Measurements from ENCODE around the gene SRGAP1.

Gene SRGAP1

DNA sequence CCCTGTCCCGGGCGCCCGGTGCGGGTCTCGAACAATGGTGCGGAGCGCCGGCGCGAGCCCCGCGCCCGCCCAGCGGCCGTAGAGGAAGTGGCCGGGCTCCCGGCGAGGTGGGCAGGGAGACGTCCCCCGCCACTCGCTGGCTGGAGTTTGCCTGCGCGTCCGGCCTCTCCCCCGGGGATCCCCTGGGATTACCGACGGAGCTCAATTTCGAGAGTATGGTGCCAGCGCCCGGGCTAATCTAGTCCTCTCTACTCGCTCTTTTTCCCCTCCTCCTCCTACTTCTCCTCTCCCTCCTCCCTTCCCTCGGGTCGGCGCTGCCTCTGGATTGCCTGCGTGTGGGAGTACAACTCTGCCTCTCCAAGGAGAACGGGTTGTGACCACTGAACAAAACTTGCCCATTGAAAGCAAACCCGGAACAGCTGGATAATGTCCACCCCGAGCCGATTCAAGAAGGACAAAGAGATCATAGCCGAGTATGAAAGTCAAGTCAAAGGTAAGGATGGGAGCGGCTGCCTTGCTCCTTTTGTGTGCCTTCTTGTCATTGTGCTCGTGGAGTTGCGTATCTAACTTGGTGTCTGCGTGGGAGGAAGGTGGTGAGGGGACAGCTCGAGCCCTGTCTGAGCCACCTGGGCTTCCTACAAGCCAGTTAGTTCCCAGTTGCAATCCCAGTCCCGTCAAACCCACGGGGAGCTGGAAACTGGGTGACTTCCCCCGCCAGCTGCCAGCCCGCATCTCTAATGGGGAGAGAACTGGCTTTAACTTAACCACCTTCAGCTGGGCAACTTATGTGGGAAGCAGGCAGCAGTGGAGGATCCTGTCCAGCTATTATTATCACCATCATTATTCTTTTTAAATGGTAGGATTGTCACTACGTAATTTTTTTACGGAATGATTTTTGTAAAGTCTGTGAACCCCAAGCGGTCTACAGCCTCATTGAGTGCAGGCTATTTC, at the start of gene SRGAP1:
Gene SRGAP1, plus strand, starts transcription at position 310 of the 951 bp plus-strand sequence. Its CDS starts 117 bp downstream, at position 427.
- Histone ChIP-seq H3K36me3 (ENCODE audit: control insufficient read depth, insufficient read depth, low read length) (no peaks in the 10 kb centered on the region), H3K4me1 (ENCODE audit: control insufficient read depth, insufficient read depth, low read length) (no peaks in the 10 kb centered on the region), H3K9me3 (ENCODE audit: control insufficient read depth, insufficient read depth, low read length) (no peaks in the 10 kb centered on the region), H3K27me3 (ENCODE audit: control insufficient read depth, insufficient read depth, low read length) (peaks cover 11% of the 10 kb centered on the region), H3K4me3 (ENCODE audit: low read depth, low read length) (peak within 1 kb of the TSS; percentile 95), H3K9ac (ENCODE audit: low read depth, low read length) (peak within 1 kb of the TSS; percentile 76)

DNA sequence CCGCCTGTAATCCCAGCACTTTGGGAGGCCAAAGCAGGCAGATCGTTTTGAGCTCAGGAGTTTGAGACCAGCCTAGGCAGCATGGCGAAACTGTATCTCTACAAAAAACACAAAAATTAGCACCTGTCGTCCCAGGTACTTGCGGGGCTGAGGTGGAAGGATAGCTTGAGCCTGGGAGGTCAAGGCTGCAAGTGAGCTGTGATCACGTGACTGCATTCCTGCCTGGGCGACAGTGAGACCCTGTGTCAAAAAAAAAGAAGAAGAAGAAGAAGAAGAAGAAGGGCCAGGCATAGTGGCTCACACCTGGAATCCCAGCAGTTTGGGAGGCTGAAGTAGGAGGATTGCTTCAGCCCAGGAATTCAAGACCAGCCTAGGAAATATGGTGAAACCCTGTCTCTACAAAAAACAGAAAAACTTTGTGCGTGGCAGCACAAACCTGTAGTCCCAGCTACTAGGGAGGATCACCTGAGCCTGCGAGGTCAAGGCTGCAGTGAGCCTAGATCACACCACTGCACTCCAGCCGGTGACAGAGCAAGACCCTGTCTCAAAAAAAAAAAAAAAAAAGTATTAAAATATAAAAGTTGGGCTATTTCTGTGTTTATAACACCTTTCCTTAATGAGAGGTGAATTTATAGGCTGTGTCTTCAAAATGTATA, 49.3 kb upstream of the SRGAP1 start:
- Histone ChIP-seq H3K27me3 (ENCODE audit: control insufficient read depth, insufficient read depth, low read length) (no peaks in the 10 kb centered on the region), H3K36me3 (ENCODE audit: control insufficient read depth, insufficient read depth, low read length) (no peaks in the 10 kb centered on the region), H3K4me1 (ENCODE audit: control insufficient read depth, insufficient read depth, low read length) (no peaks in the 10 kb centered on the region), H3K9me3 (ENCODE audit: control insufficient read depth, insufficient read depth, low read length) (no peaks in the 10 kb centered on the region), H3K4me3 (ENCODE audit: low read depth, low read length) (no peak overlapping the region), H3K9ac (ENCODE audit: low read depth, low read length) (no peak overlapping the region)

GRCh38 chr12:63795944-63796343, 48.6 kb upstream of the SRGAP1 start:
- H3K27me3 ChIP-seq (ENCODE audit: control insufficient read depth, insufficient read depth, low read length): no peaks in the 10 kb centered on the region
- H3K9ac ChIP-seq (ENCODE audit: low read depth, low read length): no peak overlapping the region
- H3K9me3 ChIP-seq (ENCODE audit: control insufficient read depth, insufficient read depth, low read length): no peaks in the 10 kb centered on the region
- no peak overlapping the region for H3K4me3 ChIP-seq (ENCODE audit: low read depth, low read length)
- H3K36me3 ChIP-seq (ENCODE audit: control insufficient read depth, insufficient read depth, low read length): no peaks in the 10 kb centered on the region
- H3K4me1 ChIP-seq (ENCODE audit: control insufficient read depth, insufficient read depth, low read length): no peaks in the 10 kb centered on the region

DNA sequence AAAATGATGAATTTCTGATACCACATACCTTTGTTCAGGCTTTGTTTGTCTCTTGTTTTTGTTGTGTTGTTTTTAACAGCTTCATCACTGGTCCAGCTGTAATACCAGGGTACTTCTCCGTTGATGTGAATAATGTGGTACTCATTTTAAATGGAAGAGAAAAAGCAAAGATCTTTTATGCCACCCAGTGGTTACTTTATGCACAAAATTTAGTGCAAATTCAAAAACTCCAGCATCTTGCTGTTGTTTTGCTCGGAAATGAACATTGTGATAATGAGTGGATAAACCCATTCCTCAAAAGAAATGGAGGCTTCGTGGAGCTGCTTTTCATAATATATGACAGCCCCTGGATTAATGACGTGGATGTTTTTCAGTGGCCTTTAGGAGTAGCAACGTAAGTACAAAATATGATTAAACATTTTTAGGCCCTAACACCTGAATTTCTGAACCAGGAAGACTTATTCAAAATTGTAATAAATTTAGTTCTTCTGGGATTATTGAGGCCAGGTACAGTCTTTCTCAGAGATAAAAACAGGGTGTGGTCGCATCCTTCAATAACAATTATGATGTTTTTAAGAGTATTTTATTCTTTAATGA, 42.4 kb upstream of the SRGAP1 start:
- Histone ChIP-seq H3K36me3 (ENCODE audit: control insufficient read depth, insufficient read depth, low read length) (no peaks in the 10 kb centered on the region), H3K4me3 (ENCODE audit: low read depth, low read length) (no peak overlapping the region)

DNA sequence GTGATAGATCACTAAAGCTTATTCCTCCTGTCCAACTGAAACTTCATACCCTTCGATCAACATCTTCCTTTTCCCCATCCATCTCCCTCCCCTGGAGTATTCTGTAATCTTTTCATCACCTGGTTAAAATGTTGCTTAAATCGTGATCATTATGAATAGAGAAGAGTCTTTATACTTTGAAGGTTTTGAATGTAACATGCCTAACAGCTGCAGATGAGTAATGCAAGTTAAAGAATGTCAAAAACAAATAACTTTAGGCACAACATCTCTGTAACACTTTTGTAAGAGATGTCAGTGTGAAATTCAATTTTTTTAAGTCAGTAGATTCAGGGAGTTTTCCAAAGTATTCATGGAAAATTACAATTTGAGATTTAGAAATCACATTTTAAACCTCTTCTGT, 39.8 kb upstream of the SRGAP1 start:
- no peaks in the 10 kb centered on the region for H3K9me3 ChIP-seq (ENCODE audit: control insufficient read depth, insufficient read depth, low read length)
- H3K36me3 ChIP-seq (ENCODE audit: control insufficient read depth, insufficient read depth, low read length): no peaks in the 10 kb centered on the region
- H3K4me1 ChIP-seq (ENCODE audit: control insufficient read depth, insufficient read depth, low read length): no peaks in the 10 kb centered on the region
- H3K4me3 ChIP-seq (ENCODE audit: low read depth, low read length): no peak overlapping the region
- no peaks in the 10 kb centered on the region for H3K27me3 ChIP-seq (ENCODE audit: control insufficient read depth, insufficient read depth, low read length)
- H3K9ac ChIP-seq (ENCODE audit: low read depth, low read length): no peak overlapping the region

More for the DNA sequence above, 42.4 kb upstream of the SRGAP1 start:
- no peaks in the 10 kb centered on the region for H3K4me1 ChIP-seq (ENCODE audit: control insufficient read depth, insufficient read depth, low read length)
- H3K9ac ChIP-seq (ENCODE audit: low read depth, low read length): no peak overlapping the region
- H3K27me3 ChIP-seq (ENCODE audit: control insufficient read depth, insufficient read depth, low read length): no peaks in the 10 kb centered on the region
- H3K9me3 ChIP-seq (ENCODE audit: control insufficient read depth, insufficient read depth, low read length): no peaks in the 10 kb centered on the region

DNA sequence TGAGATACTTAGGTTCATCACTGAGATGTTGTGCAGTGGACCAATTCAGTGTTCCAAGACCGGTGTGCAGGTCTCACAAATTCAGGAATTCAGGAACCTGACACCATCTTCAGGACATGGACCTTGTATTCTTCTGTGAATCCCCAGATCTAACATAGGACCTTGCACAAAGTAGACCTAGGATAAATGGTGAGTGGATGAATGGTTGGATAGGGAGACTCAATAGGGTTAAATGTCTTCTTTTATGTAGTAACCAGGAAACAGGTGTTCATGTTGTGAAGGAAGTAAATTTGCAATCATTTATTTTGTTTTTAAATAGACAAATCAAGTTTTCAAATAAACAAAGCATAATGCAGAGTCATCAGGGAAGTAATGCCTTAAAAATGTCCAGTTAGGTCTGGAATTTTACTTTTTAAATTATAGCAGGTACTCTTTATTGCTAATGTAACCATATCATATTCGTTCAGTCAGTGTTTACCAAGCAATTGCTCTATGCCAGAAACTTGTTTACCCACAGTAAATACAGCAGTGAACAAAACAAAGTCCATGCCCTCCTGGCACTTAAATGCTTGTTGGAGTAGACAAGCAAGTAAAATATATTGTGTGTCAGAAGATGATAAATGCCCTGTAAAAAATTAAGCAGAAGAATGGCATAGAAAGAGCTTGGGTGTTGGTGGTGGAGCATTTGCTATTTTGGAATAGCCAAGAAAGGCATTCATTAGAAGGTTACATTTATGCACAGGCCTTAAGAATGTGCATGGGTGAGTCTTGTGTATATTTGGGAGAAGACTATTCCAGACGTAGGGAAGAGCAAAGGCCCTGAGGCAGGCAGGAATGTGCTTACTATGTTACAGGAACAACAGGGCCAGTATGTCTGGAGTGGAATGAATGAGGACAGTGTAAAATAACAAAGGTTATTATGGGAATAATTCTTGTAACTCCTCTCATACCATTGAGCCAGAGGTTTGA, 38.5 kb upstream of the SRGAP1 start:
- Histone ChIP-seq H3K4me3 (ENCODE audit: low read depth, low read length) (no peak overlapping the region), H3K4me1 (ENCODE audit: control insufficient read depth, insufficient read depth, low read length) (no peaks in the 10 kb centered on the region), H3K9ac (ENCODE audit: low read depth, low read length) (no peak overlapping the region), H3K36me3 (ENCODE audit: control insufficient read depth, insufficient read depth, low read length) (no peaks in the 10 kb centered on the region), H3K9me3 (ENCODE audit: control insufficient read depth, insufficient read depth, low read length) (no peaks in the 10 kb centered on the region), H3K27me3 (ENCODE audit: control insufficient read depth, insufficient read depth, low read length) (no peaks in the 10 kb centered on the region)

DNA sequence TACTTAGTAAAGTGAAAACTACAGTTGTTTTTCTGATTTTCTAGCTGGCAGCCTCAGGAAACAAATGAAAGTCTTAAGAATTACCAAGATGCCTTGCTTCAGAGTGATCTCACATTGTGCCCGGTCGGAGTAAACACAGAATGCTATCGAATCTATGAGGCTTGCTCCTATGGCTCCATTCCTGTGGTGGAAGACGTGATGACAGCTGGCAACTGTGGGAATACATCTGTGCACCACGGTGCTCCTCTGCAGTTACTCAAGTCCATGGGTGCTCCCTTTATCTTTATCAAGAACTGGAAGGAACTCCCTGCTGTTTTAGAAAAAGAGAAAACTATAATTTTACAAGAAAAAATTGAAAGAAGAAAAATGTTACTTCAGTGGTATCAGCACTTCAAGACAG, 35.9 kb upstream of the SRGAP1 start:
- no peaks in the 10 kb centered on the region for H3K9me3 ChIP-seq (ENCODE audit: control insufficient read depth, insufficient read depth, low read length)
- no peak overlapping the region for H3K9ac ChIP-seq (ENCODE audit: low read depth, low read length)
- H3K4me3 ChIP-seq (ENCODE audit: low read depth, low read length): no peak overlapping the region
- H3K4me1 ChIP-seq (ENCODE audit: control insufficient read depth, insufficient read depth, low read length): no peaks in the 10 kb centered on the region
- no peaks in the 10 kb centered on the region for H3K36me3 ChIP-seq (ENCODE audit: control insufficient read depth, insufficient read depth, low read length)
- no peaks in the 10 kb centered on the region for H3K27me3 ChIP-seq (ENCODE audit: control insufficient read depth, insufficient read depth, low read length)

- H3K36me3 ChIP-seq (ENCODE audit: control insufficient read depth, insufficient read depth, low read length): no peaks in the 10 kb centered on the region
- no peak overlapping the region for H3K4me3 ChIP-seq (ENCODE audit: low read depth, low read length)
- H3K9me3 ChIP-seq (ENCODE audit: control insufficient read depth, insufficient read depth, low read length): no peaks in the 10 kb centered on the region
- no peak overlapping the region for H3K9ac ChIP-seq (ENCODE audit: low read depth, low read length)
- no peaks in the 10 kb centered on the region for H3K4me1 ChIP-seq (ENCODE audit: control insufficient read depth, insufficient read depth, low read length)
- H3K27me3 ChIP-seq (ENCODE audit: control insufficient read depth, insufficient read depth, low read length): no peaks in the 10 kb centered on the region
Measured at GRCh38 chr12:63809566-63809965, 34.9 kb upstream of the SRGAP1 start.

DNA sequence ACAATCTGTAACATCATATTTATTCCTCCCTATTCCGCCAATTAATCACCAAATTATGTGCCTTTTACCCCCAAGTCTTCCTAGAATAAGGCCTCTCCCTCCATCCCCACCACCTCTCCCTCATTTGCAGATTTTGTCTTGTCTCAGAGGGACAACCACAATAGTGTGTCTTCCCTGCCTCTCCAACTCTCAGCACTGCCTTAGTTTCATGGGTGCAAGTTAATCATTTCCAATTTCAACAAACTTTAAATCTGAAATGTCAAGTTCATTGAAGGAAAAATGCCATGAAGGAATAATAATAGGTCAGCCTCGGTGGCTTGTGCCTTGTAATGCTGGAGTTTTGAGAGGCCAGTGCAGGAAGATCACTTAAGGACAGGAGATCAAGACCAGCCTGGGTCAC, 33.2 kb upstream of the SRGAP1 start:
- Histone ChIP-seq H3K4me1 (ENCODE audit: control insufficient read depth, insufficient read depth, low read length) (no peaks in the 10 kb centered on the region), H3K9ac (ENCODE audit: low read depth, low read length) (no peak overlapping the region), H3K27me3 (ENCODE audit: control insufficient read depth, insufficient read depth, low read length) (no peaks in the 10 kb centered on the region), H3K9me3 (ENCODE audit: control insufficient read depth, insufficient read depth, low read length) (no peaks in the 10 kb centered on the region), H3K4me3 (ENCODE audit: low read depth, low read length) (no peak overlapping the region), H3K36me3 (ENCODE audit: control insufficient read depth, insufficient read depth, low read length) (no peaks in the 10 kb centered on the region)

GRCh38 chr12:63811755-63812154, 32.7 kb upstream of the SRGAP1 start:
- Histone ChIP-seq H3K9ac (ENCODE audit: low read depth, low read length) (no peak overlapping the region), H3K27me3 (ENCODE audit: control insufficient read depth, insufficient read depth, low read length) (no peaks in the 10 kb centered on the region), H3K9me3 (ENCODE audit: control insufficient read depth, insufficient read depth, low read length) (no peaks in the 10 kb centered on the region), H3K4me3 (ENCODE audit: low read depth, low read length) (no peak overlapping the region), H3K36me3 (ENCODE audit: control insufficient read depth, insufficient read depth, low read length) (no peaks in the 10 kb centered on the region), H3K4me1 (ENCODE audit: control insufficient read depth, insufficient read depth, low read length) (no peaks in the 10 kb centered on the region)

- Histone ChIP-seq H3K9ac (ENCODE audit: low read depth, low read length) (no peak overlapping the region), H3K4me3 (ENCODE audit: low read depth, low read length) (no peak overlapping the region), H3K9me3 (ENCODE audit: control insufficient read depth, insufficient read depth, low read length) (no peaks in the 10 kb centered on the region), H3K36me3 (ENCODE audit: control insufficient read depth, insufficient read depth, low read length) (no peaks in the 10 kb centered on the region), H3K4me1 (ENCODE audit: control insufficient read depth, insufficient read depth, low read length) (no peaks in the 10 kb centered on the region), H3K27me3 (ENCODE audit: control insufficient read depth, insufficient read depth, low read length) (no peaks in the 10 kb centered on the region)
Measured at GRCh38 chr12:63814146-63814772, 30.2 kb upstream of the SRGAP1 start.
